Activated naive CD4-positive, alpha-beta T cell treated with anti-CD3 and anti-CD28 coated beads, Interleukin-2, amount 50 U/mL, for 24 hours (primary cell): ENCODE measurements around the gene CELSR1.

ENCODE experiments used
- H3K27ac Mint-ChIP-seq: one replicate; pipeline ENCODE4 v1.8.0; 2021; ENCODE audit warnings: mild to moderate bottlenecking, mixed read lengths
- H3K27me3 Mint-ChIP-seq: one replicate; pipeline ENCODE4 v1.8.0; 2021; ENCODE audit warnings: mixed read lengths
- H3K36me3 Mint-ChIP-seq: one replicate; pipeline ENCODE4 v1.8.0; 2021; ENCODE audit warnings: mixed read lengths
- H3K4me1 Mint-ChIP-seq: one replicate; pipeline ENCODE4 v1.8.0; 2021; ENCODE audit warnings: mixed read lengths
- H3K4me3 Mint-ChIP-seq: one replicate; pipeline ENCODE4 v1.8.0; 2021; ENCODE audit warnings: mild to moderate bottlenecking, mixed read lengths
- H3K9me3 Mint-ChIP-seq: one replicate; pipeline ENCODE4 v1.8.0; 2021; ENCODE audit warnings: mixed read lengths

Gene CELSR1

GRCh38 chr22:46335201-46336118, 202.0 kb downstream of the CELSR1 start, which contains the start of gene TRMU:
Gene TRMU (plus strand): TSS chr22:46335714. CDS start chr22:46335765, 51 bp downstream.
- H3K4me1 Mint-ChIP-seq, result peaks cover 39% of the 10 kb centered on the region
- peaks cover 15% of the 10 kb centered on the region for H3K36me3 Mint-ChIP-seq
- H3K27ac Mint-ChIP-seq, result peak within 1 kb of the TSS; percentile 97
- no peaks in the 10 kb centered on the region for H3K9me3 Mint-ChIP-seq
- H3K4me3 Mint-ChIP-seq, result peak within 1 kb of the TSS; percentile 96
- H3K27me3 Mint-ChIP-seq, result no peaks in the 10 kb centered on the region

GRCh38 chr22:46331496-46331895, 205.9 kb downstream of the CELSR1 start:
- no peak overlapping the region for H3K27ac Mint-ChIP-seq
- peaks cover under 1% of the 10 kb centered on the region for H3K36me3 Mint-ChIP-seq
- peaks cover 8% of the 10 kb centered on the region for H3K4me1 Mint-ChIP-seq
- no peak overlapping the region for H3K4me3 Mint-ChIP-seq
- H3K27me3 Mint-ChIP-seq, result no peaks in the 10 kb centered on the region
- H3K9me3 Mint-ChIP-seq, result no peaks in the 10 kb centered on the region

- Mint-ChIP-seq H3K27ac (no peak overlapping the region), H3K4me3 (no peak overlapping the region), H3K27me3 (no peaks in the 10 kb centered on the region), H3K36me3 (no peaks in the 10 kb centered on the region), H3K9me3 (no peaks in the 10 kb centered on the region), H3K4me1 (peaks cover 6% of the 10 kb centered on the region)
Measured at GRCh38 chr22:46330426-46330825, 207.0 kb downstream of the CELSR1 start.

GRCh38 chr22:46329616-46330015, 207.8 kb downstream of the CELSR1 start:
- no peak overlapping the region for H3K27ac Mint-ChIP-seq
- H3K9me3 Mint-ChIP-seq, result no peaks in the 10 kb centered on the region
- H3K36me3 Mint-ChIP-seq, result no peaks in the 10 kb centered on the region
- no peaks in the 10 kb centered on the region for H3K27me3 Mint-ChIP-seq
- no peak overlapping the region for H3K4me3 Mint-ChIP-seq
- H3K4me1 Mint-ChIP-seq, result peaks cover 5% of the 10 kb centered on the region

GRCh38 chr22:46328797-46329196, 208.6 kb downstream of the CELSR1 start:
- H3K9me3 Mint-ChIP-seq, result no peaks in the 10 kb centered on the region
- no peaks in the 10 kb centered on the region for H3K27me3 Mint-ChIP-seq
- no peaks in the 10 kb centered on the region for H3K36me3 Mint-ChIP-seq
- no peak overlapping the region for H3K27ac Mint-ChIP-seq
- H3K4me1 Mint-ChIP-seq, result no peaks in the 10 kb centered on the region
- H3K4me3 Mint-ChIP-seq, result no peak overlapping the region

GRCh38 chr22:46327691-46328465, 209.5 kb downstream of the CELSR1 start:
- Mint-ChIP-seq H3K4me3 (no peak overlapping the region), H3K27me3 (no peaks in the 10 kb centered on the region), H3K4me1 (no peaks in the 10 kb centered on the region), H3K9me3 (no peaks in the 10 kb centered on the region), H3K36me3 (no peaks in the 10 kb centered on the region), H3K27ac (no peak overlapping the region)

GRCh38 chr22:46326066-46326680, 211.2 kb downstream of the CELSR1 start:
- H3K4me1 Mint-ChIP-seq, result no peaks in the 10 kb centered on the region
- no peak overlapping the region for H3K27ac Mint-ChIP-seq
- no peaks in the 10 kb centered on the region for H3K36me3 Mint-ChIP-seq
- no peaks in the 10 kb centered on the region for H3K9me3 Mint-ChIP-seq
- no peak overlapping the region for H3K4me3 Mint-ChIP-seq
- H3K27me3 Mint-ChIP-seq, result no peaks in the 10 kb centered on the region

GRCh38 chr22:46323162-46323561, 214.3 kb downstream of the CELSR1 start:
- no peaks in the 10 kb centered on the region for H3K27me3 Mint-ChIP-seq
- no peaks in the 10 kb centered on the region for H3K4me1 Mint-ChIP-seq
- no peak overlapping the region for H3K4me3 Mint-ChIP-seq
- no peaks in the 10 kb centered on the region for H3K36me3 Mint-ChIP-seq
- no peak overlapping the region for H3K27ac Mint-ChIP-seq
- no peaks in the 10 kb centered on the region for H3K9me3 Mint-ChIP-seq

- Mint-ChIP-seq H3K27ac (no peak overlapping the region), H3K4me3 (no peak overlapping the region), H3K36me3 (no peaks in the 10 kb centered on the region)
Measured at GRCh38 chr22:46322711-46323110, 214.7 kb downstream of the CELSR1 start.

GRCh38 chr22:46320716-46321386, 216.6 kb downstream of the CELSR1 start:
- Mint-ChIP-seq H3K36me3 (no peaks in the 10 kb centered on the region), H3K9me3 (no peaks in the 10 kb centered on the region)

More at GRCh38 chr22:46322711-46323110, 214.7 kb downstream of the CELSR1 start:
- Mint-ChIP-seq H3K4me1 (no peaks in the 10 kb centered on the region), H3K9me3 (no peaks in the 10 kb centered on the region), H3K27me3 (no peaks in the 10 kb centered on the region)

GRCh38 chr22:46320166-46320710, 217.2 kb downstream of the CELSR1 start:
- no peaks in the 10 kb centered on the region for H3K9me3 Mint-ChIP-seq
- H3K4me3 Mint-ChIP-seq, result no peak overlapping the region
- no peaks in the 10 kb centered on the region for H3K36me3 Mint-ChIP-seq
- H3K4me1 Mint-ChIP-seq, result no peaks in the 10 kb centered on the region
- H3K27me3 Mint-ChIP-seq, result no peaks in the 10 kb centered on the region
- H3K27ac Mint-ChIP-seq, result no peak overlapping the region

More at GRCh38 chr22:46320716-46321386, 216.6 kb downstream of the CELSR1 start:
- no peaks in the 10 kb centered on the region for H3K27me3 Mint-ChIP-seq
- H3K27ac Mint-ChIP-seq, result no peak overlapping the region
- no peaks in the 10 kb centered on the region for H3K4me1 Mint-ChIP-seq
- H3K4me3 Mint-ChIP-seq, result no peak overlapping the region

GRCh38 chr22:46319319-46319718, 218.1 kb downstream of the CELSR1 start:
- no peaks in the 10 kb centered on the region for H3K4me1 Mint-ChIP-seq
- no peak overlapping the region for H3K27ac Mint-ChIP-seq
- no peaks in the 10 kb centered on the region for H3K27me3 Mint-ChIP-seq
- H3K36me3 Mint-ChIP-seq, result no peaks in the 10 kb centered on the region
- no peaks in the 10 kb centered on the region for H3K9me3 Mint-ChIP-seq
- H3K4me3 Mint-ChIP-seq, result no peak overlapping the region

GRCh38 chr22:46318576-46318975, 218.8 kb downstream of the CELSR1 start:
- H3K9me3 Mint-ChIP-seq, result no peaks in the 10 kb centered on the region
- H3K27ac Mint-ChIP-seq, result no peak overlapping the region
- H3K27me3 Mint-ChIP-seq, result no peaks in the 10 kb centered on the region
- H3K4me3 Mint-ChIP-seq, result no peak overlapping the region
- H3K36me3 Mint-ChIP-seq, result no peaks in the 10 kb centered on the region
- H3K4me1 Mint-ChIP-seq, result no peaks in the 10 kb centered on the region

- no peak overlapping the region for H3K4me3 Mint-ChIP-seq
- H3K27me3 Mint-ChIP-seq, result no peaks in the 10 kb centered on the region
- H3K9me3 Mint-ChIP-seq, result no peaks in the 10 kb centered on the region
- H3K4me1 Mint-ChIP-seq, result no peaks in the 10 kb centered on the region
- H3K27ac Mint-ChIP-seq, result no peak overlapping the region
- H3K36me3 Mint-ChIP-seq, result no peaks in the 10 kb centered on the region
Measured at GRCh38 chr22:46317646-46318045, 219.8 kb downstream of the CELSR1 start.

GRCh38 chr22:46315976-46316375, 221.4 kb downstream of the CELSR1 start:
- Mint-ChIP-seq H3K4me3 (no peak overlapping the region), H3K27ac (no peak overlapping the region), H3K27me3 (no peaks in the 10 kb centered on the region), H3K9me3 (no peaks in the 10 kb centered on the region), H3K36me3 (no peaks in the 10 kb centered on the region), H3K4me1 (no peaks in the 10 kb centered on the region)
